ENCODE measurements around the gene INTS1. TPM values are rescaled to one million over a fixed set of nuclear protein-coding genes. Genes with fewer than 3 reads are reported as not detected.

INTS1 gene
- polyA plus RNA-seq, 1 experiment: 21.8 TPM

- no peaks in the 10 kb centered on the region for H3K27me3 ChIP-seq (ENCODE audit: control insufficient read depth, insufficient read depth, low read length)
- H3K36me3 ChIP-seq (ENCODE audit: control insufficient read depth, insufficient read depth, low read length): peaks cover 47% of the 10 kb centered on the region
- TF ChIP-seq CTCF (IDR thresholded peaks at IDR 0.05; ENCODE audit: insufficient read depth, low read depth, low read length): no peak
- ChIA-PET POLR2A (no interaction called here), CTCF (interaction anchor here (1.4 to 1.7 kb wide), 2 partner anchors 15 kb away, joined by 4 to 6 read pairs; no protein-coding TSS in a partner anchor)
- no peak for DNase-seq (ENCODE audit: low read depth)
- no peak overlapping the region for H3K4me3 ChIP-seq (ENCODE audit: low read depth, low read length)
Measured at GRCh38 chr7:1489336-1489735, 14.9 kb downstream of the INTS1 start.

- H3K27me3 ChIP-seq (ENCODE audit: control insufficient read depth, insufficient read depth, low read length): no peaks in the 10 kb centered on the region
- POLR2A ChIA-PET: no interaction called here
- CTCF ChIA-PET: interaction anchor here (1.0 to 1.7 kb wide), 2 partner anchors 11 to 14 kb away, joined by 3 to 4 read pairs; no protein-coding TSS in a partner anchor
- no peak for DNase-seq (ENCODE audit: low read depth)
- TF ChIP-seq CTCF (IDR thresholded peaks at IDR 0.05; ENCODE audit: insufficient read depth, low read depth, low read length): no peak
- peaks cover 52% of the 10 kb centered on the region for H3K36me3 ChIP-seq (ENCODE audit: control insufficient read depth, insufficient read depth, low read length)
- no peak overlapping the region for H3K4me3 ChIP-seq (ENCODE audit: low read depth, low read length)
Measured at GRCh38 chr7:1488016-1488415, 16.2 kb downstream of the INTS1 start.

- DNase-seq (ENCODE audit: low read depth): no peak
- ChIA-PET CTCF (no interaction called here), POLR2A (no interaction called here)
- Histone ChIP-seq H3K27me3 (ENCODE audit: control insufficient read depth, insufficient read depth, low read length) (no peaks in the 10 kb centered on the region), H3K4me3 (ENCODE audit: low read depth, low read length) (no peak overlapping the region), H3K36me3 (ENCODE audit: control insufficient read depth, insufficient read depth, low read length) (peaks cover 55% of the 10 kb centered on the region)
- no peak for TF ChIP-seq CTCF (IDR thresholded peaks at IDR 0.05; ENCODE audit: insufficient read depth, low read depth, low read length)
Measured at GRCh38 chr7:1487466-1487865, 16.7 kb downstream of the INTS1 start.

- ChIA-PET CTCF (no interaction called here), POLR2A (no interaction called here)
- TF ChIP-seq CTCF (IDR thresholded peaks at IDR 0.05; ENCODE audit: insufficient read depth, low read depth, low read length): no peak
- DNase-seq (ENCODE audit: low read depth): no peak
- Histone ChIP-seq H3K4me3 (ENCODE audit: low read depth, low read length) (no peak overlapping the region), H3K27me3 (ENCODE audit: control insufficient read depth, insufficient read depth, low read length) (no peaks in the 10 kb centered on the region), H3K36me3 (ENCODE audit: control insufficient read depth, insufficient read depth, low read length) (peaks cover 53% of the 10 kb centered on the region)
Measured at GRCh38 chr7:1486571-1486970, 17.6 kb downstream of the INTS1 start.

GRCh38 chr7:1485156-1485555 lies 19.0 kb downstream of the INTS1 start:
- no peak for DNase-seq (ENCODE audit: low read depth)
- Histone ChIP-seq H3K4me3 (ENCODE audit: low read depth, low read length) (no peak overlapping the region), H3K36me3 (ENCODE audit: control insufficient read depth, insufficient read depth, low read length) (peaks cover 59% of the 10 kb centered on the region), H3K27me3 (ENCODE audit: control insufficient read depth, insufficient read depth, low read length) (no peaks in the 10 kb centered on the region)
- ChIA-PET POLR2A (no interaction called here), CTCF (interaction anchor here (0.9 to 1.0 kb wide), 2 partner anchors 9 to 11 kb away, joined by 3 read pairs; no protein-coding TSS in a partner anchor)
- no peak for TF ChIP-seq CTCF (IDR thresholded peaks at IDR 0.05; ENCODE audit: insufficient read depth, low read depth, low read length)
